Muscle of arm (tissue), 12 donors: Measurements from ENCODE around the gene MCRIP1. TPM values are rescaled to one million over a fixed set of nuclear protein-coding genes. Genes with fewer than 3 reads are reported as not detected.

ENCODE experiments used
- DNase-seq: peaks from one replicate; pipeline ENCODE4 v3.0.0-alpha.2; 2013
- polyA plus RNA-seq, 12 donors: library from polyadenylated mRNA; unstranded; fragments of 120-200 nt; gene quantifications; one replicate each; pipeline ENCODE4 v1.2.1, GENCODE V29; 2013; ENCODE audit not compliant: insufficient read length in 12 of 12

The MCRIP1 gene
- polyA plus RNA-seq, 12 donors: 73.5 to 264 (median 95.5) TPM; not detected in 1

GRCh38 chr17:81823820-81824550 lies 9.1 kb downstream of the MCRIP1 start:
- DNase-seq: no peak

- no peak for DNase-seq
These were observed 9.9 kb downstream of the MCRIP1 start for GRCh38 chr17:81822996-81823819.

GRCh38 chr17:81822312-81822637 lies 10.8 kb downstream of the MCRIP1 start:
- DNase-seq: no peak

GRCh38 chr17:81821603-81822311 lies 11.3 kb downstream of the MCRIP1 start:
- DNase-seq: no peak

- DNase-seq: no peak
These were observed 11.9 kb downstream of the MCRIP1 start for GRCh38 chr17:81821147-81821546.

- DNase-seq: no peak
These were observed 13.4 kb downstream of the MCRIP1 start for GRCh38 chr17:81819708-81820107.

GRCh38 chr17:81817758-81818147 lies 15.3 kb downstream of the MCRIP1 start:
- no peak for DNase-seq

GRCh38 chr17:81815646-81815986 lies 17.5 kb downstream of the MCRIP1 start:
- DNase-seq: no peak

- DNase-seq: no peak
These were observed 18.1 kb downstream of the MCRIP1 start for GRCh38 chr17:81814748-81815645.

GRCh38 chr17:81813861-81814683 lies 19.0 kb downstream of the MCRIP1 start:
- DNase-seq: no peak

- DNase-seq: no peak
These were observed 19.8 kb downstream of the MCRIP1 start for GRCh38 chr17:81813371-81813684.

GRCh38 chr17:81812571-81813370 lies 20.3 kb downstream of the MCRIP1 start:
- no peak for DNase-seq

- no peak for DNase-seq
These were observed 21.2 kb downstream of the MCRIP1 start for GRCh38 chr17:81811705-81812570.

- no peak for DNase-seq
These were observed 22.0 kb downstream of the MCRIP1 start for GRCh38 chr17:81810892-81811704.

- DNase-seq: no peak
These were observed 22.6 kb downstream of the MCRIP1 start for GRCh38 chr17:81810476-81810875.

GRCh38 chr17:81809556-81809998 lies 23.5 kb downstream of the MCRIP1 start:
- DNase-seq: no peak

GRCh38 chr17:81808778-81809555 lies 24.1 kb downstream of the MCRIP1 start:
- no peak for DNase-seq
